Activated CD8-positive, alpha-beta memory T cell treated with anti-CD3 and anti-CD28 coated beads, Interleukin-2, amount 50 U/mL, for 24 hours (primary cell): ENCODE results near the gene AXIN1.
"Not testable (repeated sequence)": the region's sequence is repeated elsewhere in the genome, so short reads cannot be mapped to it uniquely, and the experiment has no call there.

ENCODE experiments used
- DNase-seq: peaks from one replicate; pipeline ENCODE4 v3.0.0-alpha.2; 2020; ENCODE audit errors: extremely low read depth

The AXIN1 gene

DNA sequence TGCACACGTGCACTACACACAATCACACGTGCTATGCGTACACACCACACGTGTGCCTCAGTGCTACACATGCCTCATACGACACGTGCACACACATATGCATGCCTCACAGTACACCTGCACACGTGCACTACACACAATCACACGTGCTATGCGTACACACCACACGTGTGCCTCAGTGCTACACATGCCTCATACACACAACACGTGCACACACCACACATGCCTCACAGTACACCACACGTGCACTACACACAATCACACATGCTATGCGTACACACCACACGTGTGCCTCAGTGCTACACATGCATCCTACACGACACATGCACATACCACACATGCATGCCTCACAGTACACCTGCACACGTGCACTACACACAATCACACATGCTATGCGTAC is 85.0 kb downstream of the AXIN1 start:
- not testable (repeated sequence) for DNase-seq

DNA sequence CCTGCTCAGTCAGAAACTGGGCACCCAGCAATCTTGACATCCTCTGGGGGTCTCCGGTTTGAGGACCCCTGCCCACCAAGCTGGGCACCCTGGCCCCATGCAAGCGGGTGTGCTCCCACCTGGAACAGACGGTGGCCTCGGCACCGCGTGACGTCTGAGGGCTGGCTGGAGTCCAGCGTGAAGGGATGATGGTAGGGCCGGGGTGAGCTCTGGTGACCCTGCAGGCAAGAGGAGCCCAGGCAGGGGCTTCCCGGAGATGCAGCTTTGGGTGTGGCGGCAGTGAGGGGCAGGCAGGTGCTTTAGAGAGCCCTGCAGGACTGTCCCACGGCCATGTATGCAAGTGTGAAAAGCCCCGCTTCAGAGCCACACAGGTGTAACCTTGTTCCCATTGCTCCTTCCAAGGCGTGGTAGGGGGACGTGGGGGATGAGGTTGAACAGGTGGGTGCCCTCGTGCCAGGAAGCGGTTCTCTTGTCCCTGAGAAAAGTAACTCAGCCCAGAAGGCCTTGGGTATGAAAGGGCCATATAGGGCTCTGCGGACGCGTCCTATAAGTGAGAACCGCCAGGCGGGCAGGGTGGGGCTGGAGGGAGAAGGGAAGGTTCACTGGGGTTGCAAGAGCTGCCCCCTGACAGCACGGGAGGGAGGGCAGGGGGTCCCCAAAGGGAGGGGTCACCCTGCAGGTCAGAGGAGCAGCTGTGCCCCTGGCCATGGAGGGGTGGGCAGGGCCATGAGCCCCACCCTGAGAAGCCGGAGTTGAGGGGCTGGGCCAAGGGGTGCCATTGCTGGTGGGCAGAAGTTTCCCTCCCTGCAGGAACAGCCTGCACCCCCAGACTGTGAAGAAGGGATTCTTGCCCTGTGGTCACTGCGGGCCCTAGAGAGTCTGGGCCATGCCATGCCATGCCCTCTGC is 86.0 kb downstream of the AXIN1 start:
- DNase-seq = no peak

DNA sequence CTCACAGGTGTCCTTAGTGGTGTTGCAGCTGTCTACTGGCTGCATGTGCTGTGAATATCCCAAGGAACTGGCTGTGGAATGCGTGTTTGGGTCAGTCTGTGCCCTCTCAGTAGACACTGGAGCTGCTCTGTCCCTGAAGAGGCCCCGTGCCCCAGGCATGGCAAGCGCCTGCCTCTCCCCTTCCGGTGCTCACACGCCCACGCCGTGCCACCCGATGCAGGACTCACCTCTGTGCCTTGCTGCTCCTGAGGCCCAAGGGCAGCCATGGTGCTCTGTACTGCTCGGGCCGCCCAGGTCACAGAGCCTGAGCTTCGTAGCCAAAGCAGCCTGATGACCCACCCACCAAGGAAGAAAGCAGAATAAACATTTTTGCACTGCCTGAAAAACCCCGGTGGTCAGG is 86.8 kb downstream of the AXIN1 start:
- no peak for DNase-seq

DNA sequence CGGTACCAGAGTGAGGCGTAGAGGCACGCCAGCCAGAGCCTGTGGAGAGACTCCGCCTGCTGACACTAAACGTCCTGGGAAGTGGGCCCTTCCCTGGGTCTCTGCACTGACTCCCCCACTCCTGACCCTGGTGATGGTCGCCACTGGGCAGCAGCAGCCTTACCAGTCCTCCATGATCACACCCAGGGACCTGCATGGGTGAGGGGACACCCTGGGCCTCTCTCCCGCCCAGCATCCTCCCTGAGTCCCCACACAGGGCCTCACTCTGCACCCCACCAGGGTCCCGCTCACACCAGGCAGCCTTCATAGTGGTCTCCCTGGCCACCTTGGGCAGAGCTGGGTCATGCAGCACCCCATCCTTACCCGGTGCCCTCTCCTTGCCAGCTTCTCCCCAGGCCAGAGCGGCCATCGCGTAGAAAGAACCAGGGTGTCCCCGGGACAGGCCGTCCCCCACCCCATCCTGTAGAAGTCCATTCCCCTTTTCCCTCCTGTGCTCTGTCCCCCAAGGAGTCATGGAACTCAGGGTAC is 87.5 kb downstream of the AXIN1 start:
- no peak for DNase-seq

DNA sequence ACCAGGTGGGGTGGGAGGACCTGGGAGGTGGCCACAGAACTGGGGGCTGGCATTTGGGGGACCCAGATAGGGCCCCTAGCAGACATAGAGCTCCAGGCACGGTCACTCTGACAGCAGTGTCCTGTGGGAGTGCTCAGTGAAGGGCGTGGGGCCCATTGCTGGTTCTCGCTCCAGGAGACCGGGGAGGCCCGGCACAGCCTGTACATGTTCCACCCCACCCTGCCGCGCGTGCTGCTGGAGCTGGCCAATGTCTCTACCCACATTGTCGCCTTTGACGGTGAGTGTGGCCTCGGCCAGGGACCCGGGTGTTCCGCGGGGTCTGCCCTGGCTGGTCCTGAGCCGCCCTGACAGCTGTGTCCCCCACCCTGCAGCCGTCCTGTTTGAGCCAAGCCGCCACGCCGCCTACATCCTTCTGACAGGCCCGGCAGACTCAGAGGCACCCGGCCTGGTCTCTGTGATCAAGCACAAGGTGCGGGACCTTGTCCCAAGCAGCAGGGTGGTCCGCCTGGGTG is 88.0 kb downstream of the AXIN1 start:
- DNase-seq = no peak

DNA sequence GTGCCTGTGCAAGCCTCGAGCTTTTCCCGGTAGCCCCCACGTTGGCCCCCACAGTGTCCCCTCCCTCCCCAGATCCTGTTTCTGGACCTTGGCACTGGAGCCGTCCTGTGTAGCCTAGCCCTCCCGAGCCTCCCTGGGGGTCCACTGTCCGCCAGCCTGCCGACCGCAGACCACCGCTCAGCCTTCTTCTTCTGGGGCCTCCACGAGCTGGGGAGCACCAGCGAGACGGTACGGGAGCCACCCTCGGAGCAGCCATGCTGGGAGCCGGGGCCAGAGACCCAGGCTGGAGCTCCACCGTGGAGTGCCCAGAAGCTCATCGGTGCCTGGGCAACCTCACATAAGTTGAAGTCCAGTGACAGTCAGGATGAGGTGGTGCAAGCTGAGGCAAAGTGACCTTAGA is 88.6 kb downstream of the AXIN1 start:
- no peak for DNase-seq

DNA sequence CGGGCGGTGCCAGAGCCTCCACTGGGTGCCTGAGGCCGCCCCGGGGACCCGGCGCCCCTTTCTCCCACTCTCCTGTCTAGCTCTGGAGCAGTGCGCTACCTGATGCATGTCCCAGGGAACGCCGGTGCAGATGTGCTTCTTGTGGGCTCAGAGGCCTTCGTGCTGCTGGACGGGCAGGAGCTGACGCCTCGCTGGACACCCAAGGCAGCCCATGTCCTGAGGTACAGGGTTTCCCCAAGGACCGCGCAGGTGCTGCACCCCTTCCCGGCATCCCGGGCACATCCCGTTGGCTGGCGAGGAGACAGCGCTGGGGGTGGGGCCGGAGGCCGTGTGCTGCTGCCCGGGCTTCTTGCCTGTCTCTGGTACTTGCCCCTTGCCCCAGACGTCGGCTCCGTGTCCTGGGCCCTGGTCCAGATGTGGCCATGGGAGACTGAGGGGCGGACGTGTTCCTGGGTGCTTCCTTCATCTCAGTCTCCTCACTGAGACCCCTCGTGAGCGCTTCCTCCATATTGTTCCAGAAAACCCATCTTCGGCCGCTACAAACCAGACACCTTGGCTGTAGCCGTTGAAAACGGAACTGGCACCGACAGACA is 89.2 kb downstream of the AXIN1 start:
- no peak for DNase-seq

DNA sequence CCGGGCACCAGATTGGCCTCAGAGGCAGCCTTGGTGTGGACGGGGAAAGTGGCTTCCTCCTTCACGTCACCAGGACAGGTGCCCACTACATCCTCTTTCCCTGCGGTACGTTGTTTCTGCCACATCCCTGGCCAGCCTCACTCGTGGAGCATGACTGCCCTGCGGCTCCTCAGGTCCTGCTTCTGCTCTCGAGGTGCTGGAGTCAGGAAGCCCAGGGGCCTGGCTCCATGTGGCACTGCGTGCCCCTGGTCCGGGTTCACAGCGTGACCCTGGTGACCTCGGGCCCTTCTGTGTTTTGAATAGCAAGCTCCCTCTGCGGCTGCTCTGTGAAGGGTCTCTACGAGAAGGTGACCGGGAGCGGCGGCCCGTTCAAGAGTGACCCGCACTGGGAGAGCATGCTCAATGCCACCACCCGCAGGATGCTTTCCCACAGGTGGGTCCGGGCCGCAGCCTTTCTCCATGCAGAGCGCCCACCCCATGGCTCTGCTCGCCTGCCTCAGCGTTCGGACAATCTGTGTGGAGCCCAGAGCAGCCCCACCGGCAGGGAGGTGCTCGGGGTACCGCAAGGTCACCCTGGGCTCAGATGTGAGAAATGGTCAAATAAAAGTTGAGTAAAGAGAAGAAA is 90.3 kb downstream of the AXIN1 start:
- DNase-seq = no peak

DNA sequence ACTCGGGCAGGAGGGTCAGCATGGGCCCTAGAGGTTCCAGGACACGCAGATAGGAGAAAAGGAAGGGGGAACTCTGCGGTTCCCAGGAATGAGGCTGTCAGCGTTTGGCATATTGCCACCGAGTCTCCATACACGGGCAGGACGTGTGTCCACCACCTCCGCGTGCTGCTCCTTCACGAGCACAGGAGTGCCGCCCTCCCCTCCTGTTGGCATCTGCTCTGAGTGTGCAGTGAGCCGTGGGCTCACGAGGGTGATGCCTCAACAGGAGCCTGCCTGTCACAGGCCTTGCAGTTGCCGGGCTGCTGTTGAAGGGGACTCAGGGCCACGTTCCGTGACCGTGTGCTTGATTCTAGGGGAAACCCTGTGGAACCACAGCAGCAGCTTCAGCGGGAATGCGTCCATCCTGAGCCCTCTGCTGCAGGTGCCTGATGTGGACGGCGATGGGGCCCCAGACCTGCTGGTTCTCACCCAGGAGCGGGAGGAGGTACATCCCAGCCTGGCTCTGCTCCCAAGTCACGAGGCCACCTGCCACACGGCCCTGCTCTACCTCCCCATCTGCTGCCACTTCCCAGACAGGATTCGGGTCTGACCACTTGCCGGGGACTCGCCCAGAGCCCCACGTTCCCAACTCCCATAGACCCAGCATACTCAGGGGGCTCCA is 91.4 kb downstream of the AXIN1 start:
- no peak for DNase-seq

DNA sequence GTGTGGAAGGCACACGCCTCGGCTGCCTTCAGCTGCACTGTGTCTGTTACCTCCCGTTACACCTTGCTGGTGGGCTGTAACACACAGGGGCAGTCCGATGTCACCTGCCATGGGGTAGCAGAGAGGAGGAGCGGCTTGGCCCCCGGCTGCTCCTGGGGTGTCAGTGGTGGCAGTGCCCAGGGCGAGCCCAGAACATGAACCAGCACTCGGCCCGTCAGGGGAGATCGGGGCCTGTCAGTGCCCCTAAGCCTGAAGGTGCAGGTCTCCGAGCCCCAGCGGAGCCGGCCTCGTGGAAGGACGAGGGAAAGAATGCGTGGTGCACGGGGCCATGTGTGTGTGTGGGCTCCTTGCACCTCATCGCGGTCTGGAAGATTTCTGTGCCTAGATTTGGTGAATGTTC is 92.2 kb downstream of the AXIN1 start:
- DNase-seq = no peak

DNA sequence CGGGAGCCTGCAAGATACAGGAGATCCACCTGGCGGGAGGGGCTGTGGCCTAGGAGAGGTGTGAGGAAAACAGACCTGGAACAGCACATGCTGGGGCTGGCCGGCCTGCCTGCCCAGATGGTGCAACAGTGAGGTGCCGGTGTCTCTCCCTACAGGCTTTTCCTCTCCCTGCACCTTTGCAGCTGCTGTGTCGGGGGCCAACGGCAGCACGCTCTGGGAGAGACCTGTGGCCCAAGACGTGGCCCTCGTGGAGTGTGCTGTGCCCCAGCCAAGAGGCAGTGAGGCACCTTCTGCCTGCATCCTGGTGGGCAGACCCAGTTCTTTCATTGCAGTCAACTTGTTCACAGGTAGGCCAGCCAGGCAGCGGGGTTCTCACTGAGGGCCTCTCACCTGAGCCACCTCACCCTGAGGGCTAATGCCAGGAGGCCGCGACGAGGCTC is 92.7 kb downstream of the AXIN1 start:
- no peak for DNase-seq

DNA sequence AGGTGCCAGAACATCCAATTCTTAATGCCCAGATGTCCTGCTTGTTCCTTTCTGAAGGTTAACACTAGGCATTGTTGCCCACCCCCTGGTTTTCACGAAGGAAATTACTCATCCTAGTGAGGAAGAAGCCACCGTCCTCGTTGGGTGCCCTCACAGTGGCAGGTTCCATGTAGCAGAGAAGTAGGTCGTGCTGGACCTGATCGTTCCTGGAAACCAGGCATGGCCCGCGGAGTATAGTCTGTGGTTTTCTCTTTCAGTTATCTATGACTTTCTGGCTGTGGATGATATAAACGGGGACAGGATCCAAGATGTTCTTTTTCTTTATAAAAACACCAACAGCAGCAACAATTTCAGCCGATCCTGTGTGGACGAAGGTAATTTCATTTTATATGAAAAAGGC is 93.3 kb downstream of the AXIN1 start:
- no peak for DNase-seq

DNA sequence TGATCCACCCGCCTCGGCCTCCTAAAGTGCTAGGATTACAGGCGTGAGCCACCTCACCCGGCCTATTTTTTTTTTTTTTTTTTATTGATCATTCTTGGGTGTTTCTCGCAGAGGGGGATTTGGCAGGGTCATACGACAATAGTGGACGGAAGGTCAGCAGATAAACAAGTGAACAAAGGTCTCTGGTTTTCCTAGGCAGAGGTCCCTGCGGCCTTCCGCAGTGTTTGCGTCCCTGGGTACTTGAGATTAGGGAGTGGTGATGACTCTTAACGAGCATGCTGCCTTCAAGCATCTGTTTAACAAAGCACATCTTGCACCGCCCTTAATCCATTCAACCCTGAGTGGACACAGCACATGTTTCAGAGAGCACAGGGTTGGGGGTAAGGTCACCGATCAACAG is 94.4 kb downstream of the AXIN1 start:
- not testable (repeated sequence) for DNase-seq

DNA sequence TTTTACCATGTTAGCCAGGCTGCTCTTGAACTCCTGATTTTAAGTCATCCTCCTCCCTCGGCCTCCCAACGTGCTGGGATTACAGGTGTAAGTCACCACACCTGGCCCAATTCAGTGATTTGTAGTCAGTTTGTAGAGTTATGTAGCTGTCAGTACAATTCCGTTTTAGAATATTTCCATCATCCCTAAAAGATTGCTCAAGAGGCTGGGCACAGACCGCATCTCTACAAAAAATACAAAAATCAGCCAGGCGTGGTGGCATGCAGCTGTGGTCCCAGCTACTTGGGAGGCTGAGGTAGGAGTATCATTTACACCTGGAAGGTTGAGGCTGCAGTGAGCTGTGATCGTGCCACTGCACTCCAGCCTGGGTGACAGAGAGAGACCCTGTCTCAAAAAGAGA is 97.3 kb downstream of the AXIN1 start:
- DNase-seq = no peak

DNA sequence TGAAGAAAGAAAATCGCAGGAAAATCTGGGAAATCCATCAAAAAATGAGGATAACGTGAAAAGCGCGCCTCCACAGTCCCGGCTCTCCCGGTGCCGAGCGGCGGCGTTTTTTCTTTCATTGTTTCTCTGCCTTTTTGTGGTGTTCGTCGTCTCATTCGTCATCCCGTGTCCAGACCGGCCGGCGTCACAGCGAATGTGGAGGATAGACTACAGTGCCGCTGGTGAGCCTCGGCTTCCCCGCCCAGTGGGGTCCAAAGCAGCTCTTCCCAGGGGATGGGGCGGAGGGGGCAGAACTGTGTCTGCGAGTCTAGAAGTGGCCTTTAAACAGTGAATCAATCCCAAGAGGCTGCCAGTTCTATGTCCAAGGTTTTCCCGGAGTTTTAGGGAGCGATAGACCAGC is 98.1 kb downstream of the AXIN1 start:
- DNase-seq = no peak

DNA sequence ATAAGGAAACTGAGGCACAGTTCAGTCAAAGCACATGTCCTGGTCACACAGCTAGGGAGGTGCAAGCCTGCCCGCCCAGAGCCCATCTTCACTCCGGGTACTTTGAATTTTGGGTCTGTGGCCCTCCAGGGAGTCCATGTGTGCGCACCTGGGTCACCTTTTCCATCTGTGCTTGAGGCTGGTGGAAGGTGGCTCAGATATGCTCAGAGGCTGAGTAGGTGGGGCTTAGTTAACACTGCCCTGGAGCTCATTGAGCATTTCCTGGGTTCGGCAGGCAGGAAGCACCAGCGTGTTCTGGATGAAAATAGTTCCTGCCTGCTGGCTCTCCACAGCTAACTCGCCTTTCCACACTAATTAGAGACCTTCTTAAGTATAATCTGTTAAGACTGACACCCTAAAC is 98.7 kb downstream of the AXIN1 start:
- no peak for DNase-seq

DNA sequence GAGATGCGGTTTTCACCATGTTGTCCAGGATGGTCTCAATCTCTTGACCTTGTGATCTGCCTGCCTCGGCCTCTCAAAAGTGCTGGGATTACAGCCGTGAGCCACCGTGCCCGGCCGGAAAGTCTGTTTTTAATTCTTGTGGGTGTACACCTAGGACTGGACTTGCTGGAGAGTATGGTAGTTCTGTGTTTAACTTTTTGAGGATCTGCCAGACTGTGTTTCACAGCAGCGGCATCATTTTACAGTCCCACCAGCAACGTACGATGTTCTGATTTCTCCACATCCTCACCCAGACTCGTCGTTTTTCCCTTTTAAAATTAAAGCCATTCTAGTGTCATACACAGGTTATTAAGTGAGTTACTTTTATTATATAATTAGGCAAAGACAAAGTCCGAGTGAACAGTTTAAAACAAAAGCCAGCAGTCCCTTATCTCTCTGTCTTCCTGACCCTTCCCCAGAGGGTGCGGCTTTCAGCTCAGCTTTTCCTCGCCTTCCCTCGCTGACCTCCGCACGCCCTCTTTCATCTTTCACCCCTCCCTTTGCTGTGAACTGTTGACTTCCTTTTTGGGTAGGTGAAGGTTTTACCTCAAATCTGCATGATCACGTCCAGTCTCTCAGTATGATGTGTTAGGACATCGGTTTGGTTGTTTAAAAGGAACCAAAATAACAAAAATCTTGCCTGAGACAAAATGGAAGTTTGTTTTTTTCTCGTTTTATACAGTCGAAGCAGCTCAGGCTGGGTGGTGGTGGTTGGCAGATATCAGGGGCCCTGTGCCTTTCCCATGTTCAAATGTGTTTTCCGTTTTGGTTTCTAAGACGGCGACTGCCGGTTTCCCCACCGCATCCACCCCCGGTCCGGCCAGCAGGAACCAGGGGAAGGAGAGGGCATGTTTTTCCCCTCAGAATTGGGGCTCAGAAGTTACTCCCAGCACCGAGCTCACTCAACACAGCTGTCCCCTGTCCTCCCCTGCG is 99.9 kb downstream of the AXIN1 start:
- no peak for DNase-seq

DNA sequence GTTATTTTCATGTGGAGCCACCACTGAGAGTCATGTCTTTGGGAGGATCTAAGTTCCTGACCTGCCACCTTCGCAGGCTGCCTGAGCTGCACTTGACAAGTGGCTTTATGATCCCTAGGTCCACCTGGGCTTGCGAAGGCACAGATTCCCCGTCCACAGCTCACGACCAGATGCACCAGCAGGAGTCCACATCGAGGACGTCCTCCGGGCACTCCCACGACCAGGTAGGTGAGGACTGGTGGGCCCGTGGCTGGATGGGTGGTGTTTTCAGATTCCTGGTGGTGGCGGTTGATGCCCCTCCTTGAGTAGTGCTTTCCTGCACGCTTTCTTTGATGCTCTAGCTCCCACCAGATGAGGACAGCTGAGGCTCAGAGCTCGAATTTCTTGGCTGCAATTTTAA is 103.1 kb downstream of the AXIN1 start:
- no peak for DNase-seq

DNA sequence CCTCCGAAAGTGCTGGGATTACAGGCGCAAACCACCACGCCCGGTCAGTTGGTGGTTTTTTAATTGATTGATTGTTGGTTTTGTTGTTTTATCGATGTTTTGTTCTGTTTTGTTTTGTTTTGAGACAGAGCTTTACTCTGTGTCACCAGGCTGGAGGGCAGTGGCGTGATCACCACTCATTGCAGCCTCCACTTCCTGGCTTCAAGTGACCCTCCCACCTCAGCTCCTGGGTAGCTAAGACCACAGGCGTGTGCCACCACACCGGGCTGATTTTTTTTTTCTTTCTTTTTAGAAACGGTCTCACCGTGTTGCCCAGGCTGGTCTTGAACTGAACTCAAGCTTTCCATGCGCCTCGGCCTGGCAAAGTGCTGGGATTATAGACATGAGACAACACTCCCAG is 105.5 kb downstream of the AXIN1 start:
- DNase-seq = no peak

DNA sequence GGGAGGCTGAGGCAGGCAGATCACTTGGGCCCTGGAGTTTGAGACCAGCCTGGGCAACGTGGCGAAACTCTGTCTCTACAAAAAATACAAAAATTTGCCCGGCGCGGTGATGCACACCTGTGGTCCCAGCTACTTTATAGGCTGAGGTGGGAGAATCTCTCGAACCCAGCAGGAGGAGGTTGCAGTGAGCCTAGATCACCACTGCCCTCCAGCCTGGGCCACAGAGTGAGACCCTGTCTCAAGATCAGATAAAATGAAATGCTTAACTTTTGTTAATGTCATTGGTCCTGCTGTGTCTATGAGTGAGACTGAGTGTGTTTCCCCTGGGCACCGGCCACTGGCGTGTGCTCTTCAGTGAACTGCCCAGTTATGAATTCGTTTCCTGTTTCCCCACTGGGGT is 107.4 kb downstream of the AXIN1 start:
- no peak for DNase-seq

DNA sequence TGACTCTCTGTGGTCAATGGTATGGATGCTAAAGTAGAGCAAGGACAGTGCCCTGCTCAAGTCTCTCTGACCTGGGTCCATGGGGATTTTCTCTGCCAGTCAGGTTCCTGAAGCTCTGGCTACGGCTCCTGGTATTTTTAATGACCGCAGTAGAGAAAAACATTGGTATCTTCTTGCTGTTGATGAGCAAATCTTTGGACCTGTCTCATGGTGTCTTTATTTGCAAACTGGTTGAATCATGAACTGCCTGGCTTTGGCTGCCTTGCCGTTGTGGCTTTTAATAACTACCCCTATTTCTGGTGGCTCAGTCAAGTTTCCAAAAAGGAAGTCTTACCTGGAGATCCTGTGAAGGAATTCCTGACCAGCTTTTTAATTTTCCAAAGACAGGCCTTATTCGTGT is 109.2 kb downstream of the AXIN1 start:
- no peak for DNase-seq
